PFSK-1 (cell line): ENCODE measurements around the gene CEP112.

Experiments used
- FOXP2 ChIP-seq: optimal IDR thresholded peaks from 2 replicates; pipeline ENCODE3; 2011; ENCODE audit warnings: borderline replicate concordance, control low read depth, inconsistent platforms; ENCODE audit not compliant: insufficient read depth; ENCODE audit errors: extremely low read length, extremely low read depth
- POLR2AphosphoS5 ChIP-seq: IDR thresholded peaks from 2 replicates; pipeline ENCODE4 v1.6.1; 2012; ENCODE audit warnings: low read depth, mild to moderate bottlenecking, control low read depth, low read length, moderate library complexity
- REST ChIP-seq, 2 experiments: IDR thresholded peaks; 2 replicates each; pipeline versions ENCODE4 v1.6.1 to v1.8.0; 2011 to 2012; ENCODE audit warnings: low read depth in 2 of 2, low read length in 2 of 2, control low read depth in 1 of 2, inconsistent platforms in 1 of 2, mild to moderate bottlenecking in 1 of 2, moderate library complexity in 1 of 2; ENCODE audit not compliant: insufficient read depth in 1 of 2
- SIN3A ChIP-seq: IDR thresholded peaks from 2 replicates; pipeline ENCODE4 v1.6.1; 2012; ENCODE audit warnings: mild to moderate bottlenecking, low read length, moderate library complexity, borderline replicate concordance; ENCODE audit not compliant: insufficient read depth
- TAF1 ChIP-seq: IDR thresholded peaks from 2 replicates; pipeline ENCODE4 v1.6.1; 2012; ENCODE audit warnings: low read length, control low read depth, borderline replicate concordance; ENCODE audit not compliant: insufficient read depth

The CEP112 gene

GRCh38 chr17:65707780-65708179, 484.2 kb downstream of the CEP112 start:
- TF ChIP-seq SIN3A (no peak), REST (IDR thresholded peaks at IDR 0.05; ENCODE audit: insufficient read depth in 1 of 2, low read depth in 2 of 2, low read length in 2 of 2) (no peak), POLR2AphosphoS5 (no peak), FOXP2 (no peak), TAF1 (no peak)

GRCh38 chr17:65704731-65705130, 487.2 kb downstream of the CEP112 start:
- TF ChIP-seq REST (IDR thresholded peaks at IDR 0.05; ENCODE audit: insufficient read depth in 1 of 2, low read depth in 2 of 2, low read length in 2 of 2) (no peak), SIN3A (no peak), FOXP2 (no peak), TAF1 (no peak), POLR2AphosphoS5 (no peak)

- TF ChIP-seq TAF1, result no peak
- no peak for TF ChIP-seq FOXP2
- no peak for TF ChIP-seq SIN3A
- no peak for TF ChIP-seq REST (IDR thresholded peaks at IDR 0.05; ENCODE audit: insufficient read depth in 1 of 2, low read depth in 2 of 2, low read length in 2 of 2)
- no peak for TF ChIP-seq POLR2AphosphoS5
These were observed 488.0 kb downstream of the CEP112 start for GRCh38 chr17:65703891-65704290.

- TF ChIP-seq SIN3A, result no peak
- no peak for TF ChIP-seq TAF1
- TF ChIP-seq FOXP2, result no peak
- no peak for TF ChIP-seq REST (IDR thresholded peaks at IDR 0.05; ENCODE audit: insufficient read depth in 1 of 2, low read depth in 2 of 2, low read length in 2 of 2)
- TF ChIP-seq POLR2AphosphoS5, result no peak
These were observed 492.5 kb downstream of the CEP112 start for GRCh38 chr17:65699459-65699858.

GRCh38 chr17:65698381-65699061, 493.4 kb downstream of the CEP112 start:
- TF ChIP-seq POLR2AphosphoS5 (no peak), SIN3A (no peak), TAF1 (no peak), FOXP2 (no peak), REST (IDR thresholded peaks at IDR 0.05; ENCODE audit: insufficient read depth in 1 of 2, low read depth in 2 of 2, low read length in 2 of 2) (no peak)
